Activated CD8-positive, alpha-beta memory T cell treated with anti-CD3 and anti-CD28 coated beads, Interleukin-2, amount 50 U/mL, for 48 hours (primary cell): ENCODE data around the gene ZFPM1.

ENCODE experiments used
- DNase-seq: peaks from one replicate; pipeline ENCODE4 v3.0.0-alpha.2; 2020

ZFPM1 gene

GRCh38 chr16:88452482-88453216, 431 bp upstream of the ZFPM1 start:
- peak; percentile 100 for DNase-seq

GRCh38 chr16:88453611-88454522, 787 bp downstream of the ZFPM1 start:
- DNase-seq, result peak; percentile 73

- DNase-seq, result no peak
Observed at GRCh38 chr16:88454523-88454947, 1.5 kb downstream of the ZFPM1 start.

- DNase-seq, result peak; percentile 87
Observed at GRCh38 chr16:88455610-88456355, 2.7 kb downstream of the ZFPM1 start.

- peak; percentile 77 for DNase-seq
Observed at GRCh38 chr16:88456356-88457292, 3.5 kb downstream of the ZFPM1 start.

- DNase-seq, result no peak
Observed at GRCh38 chr16:88458039-88458772, 5.1 kb downstream of the ZFPM1 start.

GRCh38 chr16:88458773-88459235, 5.7 kb downstream of the ZFPM1 start:
- no peak for DNase-seq

- no peak for DNase-seq
Observed at GRCh38 chr16:88459366-88460073, 6.4 kb downstream of the ZFPM1 start.

- DNase-seq, result no peak
Observed at GRCh38 chr16:88460496-88461330, 7.6 kb downstream of the ZFPM1 start.

- no peak for DNase-seq
Observed at GRCh38 chr16:88461331-88462269, 8.5 kb downstream of the ZFPM1 start.

- DNase-seq, result no peak
Observed at GRCh38 chr16:88462396-88462795, 9.3 kb downstream of the ZFPM1 start.

GRCh38 chr16:88463411-88463810, 10.3 kb downstream of the ZFPM1 start:
- DNase-seq, result no peak

GRCh38 chr16:88464447-88465318, 11.6 kb downstream of the ZFPM1 start:
- no peak for DNase-seq

- no peak for DNase-seq
Observed at GRCh38 chr16:88465387-88465983, 12.4 kb downstream of the ZFPM1 start.

GRCh38 chr16:88466175-88466862, 13.2 kb downstream of the ZFPM1 start:
- no peak for DNase-seq

- DNase-seq, result no peak
Observed at GRCh38 chr16:88466949-88467348, 13.9 kb downstream of the ZFPM1 start.
